SK-N-SH treated with all-trans-retinoic acid at 6 μM for 48 hours (cell line): ENCODE results near the gene QSOX1.

ENCODE experiments used
- ATAC-seq: fragments of 200-7000 bp; cut with Tn5 transposase; 3 replicates; pipeline ENCODE4 v1.9.1; 2020; ENCODE audit warnings: mild to moderate bottlenecking, moderate library complexity
- ARNTL ChIP-seq: fragments of 450-650 bp; formaldehyde crosslinking; IDR thresholded peaks from 2 replicates; pipeline ENCODE4 v1.5.0; 2020; ENCODE audit warnings: low read depth, mild to moderate bottlenecking, moderate library complexity, borderline replicate concordance
- BACH2 ChIP-seq: fragments of 250-450 bp; sonication (Bioruptor Pico); IDR thresholded peaks from 2 replicates; pipeline ENCODE4 v1.9.0; 2021; ENCODE audit warnings: mild to moderate bottlenecking, borderline replicate concordance
- CREB5 ChIP-seq: fragments of 250-450 bp; sonication (Bioruptor Pico); IDR thresholded peaks from 2 replicates; pipeline ENCODE4 v1.5.1; 2020; ENCODE audit warnings: low read depth, mild to moderate bottlenecking, moderate library complexity
- CSDC2 ChIP-seq: fragments of 250-450 bp; sonication (Bioruptor Pico); IDR thresholded peaks from 2 replicates; pipeline ENCODE4 v1.5.0; 2020; ENCODE audit warnings: mild to moderate bottlenecking, moderate library complexity
- ESRRG ChIP-seq: fragments of 250-450 bp; sonication (Bioruptor Pico); IDR thresholded peaks from 2 replicates; pipeline ENCODE4 v1.6.1; 2021; ENCODE audit warnings: mild to moderate bottlenecking
- GLIS3 ChIP-seq: fragments of 250-450 bp; sonication (Bioruptor Pico); IDR thresholded peaks from 2 replicates; pipeline ENCODE4 v1.5.0; 2020; ENCODE audit warnings: mild to moderate bottlenecking, moderate library complexity
- ISL1 ChIP-seq: fragments of 250-450 bp; sonication (Bioruptor Pico); IDR thresholded peaks from 2 replicates; pipeline ENCODE4 v2.1.2; 2022; ENCODE audit warnings: mild to moderate bottlenecking, moderate library complexity
- OSR1 ChIP-seq: fragments of 250-450 bp; sonication (Bioruptor Pico); IDR thresholded peaks from 2 replicates; pipeline ENCODE4 v1.8.0; 2022; ENCODE audit warnings: moderate library complexity, mild to moderate bottlenecking, inconsistent platforms
- PATZ1 ChIP-seq: fragments of 250-450 bp; sonication (Bioruptor Pico); IDR thresholded peaks from 2 replicates; pipeline ENCODE4 v1.8.0; 2020; ENCODE audit warnings: mild to moderate bottlenecking, moderate library complexity, borderline replicate concordance
- PPARA ChIP-seq: fragments of 250-450 bp; sonication (Bioruptor Pico); IDR thresholded peaks from 2 replicates; pipeline ENCODE4 v1.5.0; 2020; ENCODE audit warnings: mild to moderate bottlenecking, borderline replicate concordance
- RARB ChIP-seq: fragments of 250-450 bp; sonication (Bioruptor Pico); IDR thresholded peaks from 2 replicates; pipeline ENCODE4 v1.8.0; 2021; ENCODE audit warnings: mild to moderate bottlenecking, moderate library complexity
- SNAI2 ChIP-seq: fragments of 250-450 bp; sonication (Bioruptor Pico); IDR thresholded peaks from 2 replicates; pipeline ENCODE4 v1.5.0; 2020; ENCODE audit warnings: mild to moderate bottlenecking, moderate library complexity
- TCF4 ChIP-seq: fragments of 250-450 bp; sonication (Bioruptor Pico); IDR thresholded peaks from 2 replicates; pipeline ENCODE4 v1.8.0; 2021; ENCODE audit warnings: mild to moderate bottlenecking, moderate library complexity, borderline replicate concordance
- TOX ChIP-seq: fragments of 250-450 bp; sonication (Bioruptor Pico); IDR thresholded peaks from 2 replicates; pipeline ENCODE4 v1.8.0; 2021; ENCODE audit warnings: mild to moderate bottlenecking, moderate library complexity, borderline replicate concordance
- TSHZ2 ChIP-seq: fragments of 250-450 bp; sonication (Bioruptor Pico); IDR thresholded peaks from 2 replicates; pipeline ENCODE4 v1.5.0; 2020; ENCODE audit warnings: mild to moderate bottlenecking, moderate library complexity
- ZC3H10 ChIP-seq: fragments of 250-450 bp; sonication (Bioruptor Pico); IDR thresholded peaks from 2 replicates; pipeline ENCODE4 v1.5.1; 2021; ENCODE audit warnings: mild to moderate bottlenecking, moderate library complexity
- ZFP3 ChIP-seq: fragments of 250-450 bp; sonication (Bioruptor Pico); IDR thresholded peaks from 2 replicates; pipeline ENCODE4 v1.5.0; 2020; ENCODE audit warnings: mild to moderate bottlenecking, moderate library complexity
- ZFP30 ChIP-seq: fragments of 450-650 bp; formaldehyde crosslinking; IDR thresholded peaks from 2 replicates; pipeline ENCODE4 v1.5.0; 2022; ENCODE audit warnings: mild to moderate bottlenecking, moderate library complexity
- ZNF565 ChIP-seq: fragments of 450-650 bp; formaldehyde crosslinking; conservative IDR thresholded peaks from 2 replicates; pipeline ENCODE4 v1.5.0; 2020; ENCODE audit warnings: low read depth, mild to moderate bottlenecking, moderate library complexity
- ZNF70 ChIP-seq: fragments of 450-650 bp; formaldehyde crosslinking; IDR thresholded peaks from 2 replicates; pipeline ENCODE4 v1.5.0; 2020; ENCODE audit warnings: mild to moderate bottlenecking, moderate library complexity
- ZNF8 ChIP-seq: fragments of 450-650 bp; formaldehyde crosslinking; IDR thresholded peaks from 2 replicates; pipeline ENCODE4 v1.5.0; 2020; ENCODE audit warnings: mild to moderate bottlenecking, moderate library complexity
- TF ChIP-seq, protein P1 (sequence below): fragments of 250-450 bp; sonication (Bioruptor Pico); IDR thresholded peaks from 2 replicates; pipeline ENCODE4 v1.5.1; 2021; ENCODE audit warnings: mild to moderate bottlenecking, moderate library complexity
- TF ChIP-seq, protein P2 (sequence below): fragments of 250-450 bp; sonication (Bioruptor Pico); IDR thresholded peaks from 2 replicates; pipeline ENCODE4 v1.8.0; 2021; ENCODE audit warnings: low read depth, mild to moderate bottlenecking, moderate library complexity, borderline replicate concordance

QSOX1 gene

DNA sequence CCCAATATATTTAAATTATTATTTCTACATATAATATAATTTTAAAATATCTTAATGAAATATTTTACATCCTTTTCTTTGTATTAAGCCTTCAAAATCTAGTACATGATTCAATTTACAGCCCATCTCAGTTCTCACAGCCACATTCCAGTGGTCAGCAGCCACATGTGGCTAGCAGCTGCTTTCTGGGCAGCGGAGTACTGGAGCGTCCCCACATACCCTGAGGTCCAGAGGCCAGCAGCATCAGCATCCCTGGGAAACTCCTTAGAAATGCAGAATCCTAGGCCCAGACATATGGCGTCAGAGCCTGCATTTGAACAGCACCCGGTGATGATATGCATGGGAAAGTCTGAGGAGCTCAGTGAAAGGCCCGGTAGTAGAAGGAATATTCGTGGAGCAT is 66.8 kb downstream of the QSOX1 start:
- no peak for ATAC-seq
- TF ChIP-seq SNAI2 (CRISPR knock-in tag) (no peak), CREB5 (no peak), ZFP3 (CRISPR knock-in tag) (no peak), ZNF8 (no peak), ISL1 (no peak)

- no peak for ATAC-seq
These were observed 70.2 kb downstream of the QSOX1 start for GRCh38 chr1:180224902-180225301.

GRCh38 chr1:180225403-180225802 is 70.7 kb downstream of the QSOX1 start:
- ATAC-seq = no peak
- TF ChIP-seq BACH2 (CRISPR knock-in tag) (no peak), GLIS3 (CRISPR knock-in tag) (no peak), RARB (CRISPR knock-in tag) (no peak), ZFP3 (CRISPR knock-in tag) (no peak), TOX (no peak), ZFP30 (CRISPR knock-in tag) (no peak), PPARA (CRISPR knock-in tag) (no peak), OSR1 (CRISPR knock-in tag) (no peak), PATZ1 (CRISPR knock-in tag) (no peak), TSHZ2 (no peak), SNAI2 (CRISPR knock-in tag) (no peak), TCF4 (CRISPR knock-in tag) (no peak), ISL1 (no peak), ZNF565 (CRISPR knock-in tag) (no peak), ESRRG (CRISPR knock-in tag) (no peak), ARNTL (CRISPR knock-in tag) (no peak), CSDC2 (CRISPR knock-in tag) (no peak)
- TF ChIP-seq, protein P1, sequence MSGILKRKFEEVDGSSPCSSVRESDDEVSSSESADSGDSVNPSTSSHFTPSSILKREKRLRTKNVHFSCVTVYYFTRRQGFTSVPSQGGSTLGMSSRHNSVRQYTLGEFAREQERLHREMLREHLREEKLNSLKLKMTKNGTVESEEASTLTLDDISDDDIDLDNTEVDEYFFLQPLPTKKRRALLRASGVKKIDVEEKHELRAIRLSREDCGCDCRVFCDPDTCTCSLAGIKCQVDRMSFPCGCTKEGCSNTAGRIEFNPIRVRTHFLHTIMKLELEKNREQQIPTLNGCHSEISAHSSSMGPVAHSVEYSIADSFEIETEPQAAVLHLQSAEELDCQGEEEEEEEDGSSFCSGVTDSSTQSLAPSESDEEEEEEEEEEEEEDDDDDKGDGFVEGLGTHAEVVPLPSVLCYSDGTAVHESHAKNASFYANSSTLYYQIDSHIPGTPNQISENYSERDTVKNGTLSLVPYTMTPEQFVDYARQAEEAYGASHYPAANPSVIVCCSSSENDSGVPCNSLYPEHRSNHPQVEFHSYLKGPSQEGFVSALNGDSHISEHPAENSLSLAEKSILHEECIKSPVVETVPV = no peak
- TF ChIP-seq, protein P2, sequence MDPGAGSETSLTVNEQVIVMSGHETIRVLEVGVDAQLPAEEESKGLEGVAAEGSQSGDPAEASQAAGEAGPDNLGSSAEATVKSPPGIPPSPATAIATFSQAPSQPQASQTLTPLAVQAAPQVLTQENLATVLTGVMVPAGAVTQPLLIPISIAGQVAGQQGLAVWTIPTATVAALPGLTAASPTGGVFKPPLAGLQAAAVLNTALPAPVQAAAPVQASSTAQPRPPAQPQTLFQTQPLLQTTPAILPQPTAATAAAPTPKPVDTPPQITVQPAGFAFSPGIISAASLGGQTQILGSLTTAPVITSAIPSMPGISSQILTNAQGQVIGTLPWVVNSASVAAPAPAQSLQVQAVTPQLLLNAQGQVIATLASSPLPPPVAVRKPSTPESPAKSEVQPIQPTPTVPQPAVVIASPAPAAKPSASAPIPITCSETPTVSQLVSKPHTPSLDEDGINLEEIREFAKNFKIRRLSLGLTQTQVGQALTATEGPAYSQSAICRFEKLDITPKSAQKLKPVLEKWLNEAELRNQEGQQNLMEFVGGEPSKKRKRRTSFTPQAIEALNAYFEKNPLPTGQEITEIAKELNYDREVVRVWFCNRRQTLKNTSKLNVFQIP (CRISPR knock-in tag) = no peak

More at GRCh38 chr1:180224902-180225301, 70.2 kb downstream of the QSOX1 start:
- TF ChIP-seq SNAI2 (CRISPR knock-in tag) (no peak), ZNF70 (CRISPR knock-in tag) (no peak), ZNF8 (no peak), TOX (no peak), CREB5 (no peak), ISL1 (no peak), ZFP3 (CRISPR knock-in tag) (no peak), ZC3H10 (no peak)
- TF ChIP-seq, protein P1 = no peak
